NCI-H1105 (cell line): ENCODE measurements around the gene RMI1.
"Not testable (repeated sequence)": the region's sequence is repeated elsewhere in the genome, so short reads cannot be mapped to it uniquely, and the experiment has no call there.

ENCODE experiments used
- DNase-seq: peaks from one replicate; lab custom pipeline; 2025; lab: John Stamatoyannopoulos, UW

RMI1 gene

DNA sequence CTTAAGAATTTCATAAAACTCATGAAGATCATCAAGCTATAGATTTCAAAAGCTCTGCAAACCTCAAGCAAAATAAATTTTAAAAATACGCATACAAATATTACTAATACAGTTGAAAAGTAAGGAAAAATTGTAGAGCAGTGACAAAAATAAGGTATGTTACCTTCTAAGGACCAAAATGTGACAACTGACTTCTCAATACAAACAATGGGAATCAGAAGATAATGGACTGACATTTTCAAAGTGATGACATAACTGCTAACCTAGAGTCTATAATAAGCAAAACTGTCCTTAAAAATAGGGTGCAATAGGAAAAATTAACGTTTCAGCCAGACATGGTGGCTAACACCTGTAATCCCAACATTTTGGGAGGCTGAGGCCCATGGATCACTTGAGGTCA lies 27.1 kb downstream of the RMI1 start:
- no peak for DNase-seq

DNA sequence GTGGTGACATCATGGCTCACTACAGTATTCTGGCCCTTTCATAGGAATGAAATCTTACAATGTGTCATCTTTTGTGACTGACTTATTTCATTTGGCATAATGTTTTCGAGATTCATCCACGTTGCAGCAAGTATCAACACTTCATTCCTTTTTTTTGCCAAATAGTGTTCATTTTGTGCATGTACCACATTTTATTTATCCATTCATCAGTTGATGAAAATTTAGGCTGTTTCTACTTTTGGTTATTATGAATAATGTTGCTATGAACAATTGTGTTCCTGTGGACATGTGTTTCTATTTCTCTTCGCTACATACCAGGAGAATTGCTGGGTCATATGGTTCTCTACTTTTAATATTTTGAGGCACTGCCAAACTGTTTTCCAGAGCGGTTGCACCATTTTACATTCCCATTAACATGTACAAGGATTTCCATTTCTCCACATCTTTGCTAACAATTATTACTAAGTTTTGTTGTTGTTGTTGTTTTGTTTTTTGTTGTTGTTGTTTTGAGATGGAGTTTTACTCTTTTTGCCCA lies 43.5 kb downstream of the RMI1 start:
- no peak for DNase-seq

DNA sequence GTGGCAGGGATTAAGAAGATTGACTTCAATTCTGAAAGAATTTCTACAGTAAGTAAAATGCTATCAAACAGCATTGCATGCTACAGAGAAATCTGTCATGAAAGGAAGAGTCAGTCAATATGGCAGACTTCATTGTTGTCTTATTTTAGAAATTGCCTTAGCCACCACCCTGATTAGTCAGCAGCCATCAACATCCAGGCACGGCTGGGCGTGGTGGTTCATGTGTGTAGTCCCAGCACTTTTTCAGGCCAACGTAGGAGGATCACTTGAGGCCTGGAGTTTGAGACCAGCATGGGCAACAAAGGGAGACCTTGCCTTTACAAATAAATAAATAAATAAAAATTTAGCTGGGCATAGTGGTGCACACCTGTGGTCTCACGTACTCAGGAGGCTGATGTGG lies 46.6 kb downstream of the RMI1 start:
- DNase-seq, result no peak

DNA sequence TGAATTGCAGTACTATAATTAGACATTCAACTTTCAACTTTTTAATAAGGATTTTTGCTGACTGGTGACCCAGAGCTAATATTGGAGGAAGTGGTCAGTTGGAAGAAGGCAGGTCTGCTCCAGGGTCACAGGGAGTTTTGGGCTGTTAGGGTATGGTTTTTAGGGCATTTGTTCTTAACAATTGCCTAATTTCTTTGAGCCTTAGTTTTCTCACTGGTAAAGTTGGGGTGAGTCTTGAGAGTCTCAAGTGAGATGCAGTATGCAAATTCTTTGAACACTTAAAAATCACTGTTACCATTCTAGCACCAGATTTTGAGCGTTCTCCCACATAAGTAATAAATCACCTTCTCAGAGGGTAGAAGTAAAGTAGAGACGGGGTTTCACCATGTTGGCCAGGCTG lies 50.9 kb downstream of the RMI1 start:
- DNase-seq, result no peak

DNA sequence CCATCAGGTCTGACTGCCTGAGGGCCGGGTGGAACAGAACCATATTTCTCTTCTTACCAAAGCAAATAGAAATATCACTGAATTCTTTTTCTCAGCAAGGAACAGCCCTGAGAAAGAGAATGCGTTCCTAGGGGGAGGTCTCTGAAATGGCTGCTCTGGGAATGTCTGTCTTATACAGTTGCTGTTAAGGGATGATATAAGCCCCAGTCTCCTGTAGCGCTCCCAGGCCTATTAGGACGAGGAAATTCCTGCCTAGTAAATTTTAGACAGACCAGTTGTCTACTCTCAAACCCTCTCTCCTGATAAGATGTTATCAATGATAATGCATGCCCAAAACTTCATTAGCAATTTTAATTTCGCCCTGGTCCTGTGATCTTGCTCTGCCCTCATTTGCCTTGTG lies 61.3 kb downstream of the RMI1 start:
- DNase-seq, result not testable (repeated sequence)

DNA sequence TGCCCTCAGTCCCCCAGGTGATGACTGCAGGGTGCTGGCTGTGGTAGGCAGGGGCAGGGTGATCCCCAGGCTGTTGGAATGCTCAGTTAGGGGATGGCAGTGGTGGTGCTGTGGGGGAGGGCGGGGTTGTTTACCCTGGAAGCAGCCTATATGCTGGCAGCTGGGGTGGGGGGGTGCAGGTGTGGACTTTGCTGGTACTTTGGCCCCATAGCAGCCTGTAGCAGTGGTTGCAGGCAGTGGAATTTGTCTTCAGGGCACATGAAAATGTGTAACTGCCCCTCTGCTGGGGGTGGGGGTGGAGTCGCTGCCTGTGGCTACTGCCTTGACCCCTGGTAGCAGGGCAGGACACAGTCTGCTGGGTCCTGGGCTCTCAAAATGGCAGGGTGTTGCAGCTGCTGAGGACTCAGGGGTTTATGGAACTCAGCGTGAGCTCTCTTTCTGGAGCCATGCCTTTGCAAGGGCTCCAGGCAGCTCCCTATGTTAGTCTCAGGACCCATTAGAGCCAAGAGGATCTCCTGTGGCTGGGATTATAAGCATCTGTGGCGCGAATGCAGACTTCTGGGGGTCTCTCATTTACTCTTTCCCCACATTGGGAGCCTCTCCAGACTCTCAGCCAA lies 65.0 kb downstream of the RMI1 start:
- no peak for DNase-seq
